ENCODE data around the gene EDEM1.

- no peak for TF ChIP-seq POLR2A (IDR thresholded peaks at IDR 0.05)
- TF ChIP-seq, protein P1, sequence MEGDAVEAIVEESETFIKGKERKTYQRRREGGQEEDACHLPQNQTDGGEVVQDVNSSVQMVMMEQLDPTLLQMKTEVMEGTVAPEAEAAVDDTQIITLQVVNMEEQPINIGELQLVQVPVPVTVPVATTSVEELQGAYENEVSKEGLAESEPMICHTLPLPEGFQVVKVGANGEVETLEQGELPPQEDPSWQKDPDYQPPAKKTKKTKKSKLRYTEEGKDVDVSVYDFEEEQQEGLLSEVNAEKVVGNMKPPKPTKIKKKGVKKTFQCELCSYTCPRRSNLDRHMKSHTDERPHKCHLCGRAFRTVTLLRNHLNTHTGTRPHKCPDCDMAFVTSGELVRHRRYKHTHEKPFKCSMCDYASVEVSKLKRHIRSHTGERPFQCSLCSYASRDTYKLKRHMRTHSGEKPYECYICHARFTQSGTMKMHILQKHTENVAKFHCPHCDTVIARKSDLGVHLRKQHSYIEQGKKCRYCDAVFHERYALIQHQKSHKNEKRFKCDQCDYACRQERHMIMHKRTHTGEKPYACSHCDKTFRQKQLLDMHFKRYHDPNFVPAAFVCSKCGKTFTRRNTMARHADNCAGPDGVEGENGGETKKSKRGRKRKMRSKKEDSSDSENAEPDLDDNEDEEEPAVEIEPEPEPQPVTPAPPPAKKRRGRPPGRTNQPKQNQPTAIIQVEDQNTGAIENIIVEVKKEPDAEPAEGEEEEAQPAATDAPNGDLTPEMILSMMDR (IDR thresholded peaks at IDR 0.05): no peak
- no peak for TF ChIP-seq POLR2AphosphoS5 (IDR thresholded peaks at IDR 0.05)
Observed at GRCh38 chr3:5255404-5256344, 68.2 kb downstream of the EDEM1 start.

All from gastroesophageal sphincter (tissue), 3 donors.